Stimulated activated CD4-positive, alpha-beta T cell treated with anti-CD3 and anti-CD28 coated beads, Interleukin-4, amount 100 ng/mL, for 48 hours (primary cell): ENCODE measurements around the gene LEFTY2.
"Not testable (repeated sequence)": the region's sequence is repeated elsewhere in the genome, so short reads cannot be mapped to it uniquely, and the experiment has no call there.

Experiments used
- DNase-seq, 2 donors: peaks; one replicate each; pipeline ENCODE4 v3.0.0-alpha.2; 2020; ENCODE audit warnings: low read depth in 2 of 2

Gene LEFTY2

DNA sequence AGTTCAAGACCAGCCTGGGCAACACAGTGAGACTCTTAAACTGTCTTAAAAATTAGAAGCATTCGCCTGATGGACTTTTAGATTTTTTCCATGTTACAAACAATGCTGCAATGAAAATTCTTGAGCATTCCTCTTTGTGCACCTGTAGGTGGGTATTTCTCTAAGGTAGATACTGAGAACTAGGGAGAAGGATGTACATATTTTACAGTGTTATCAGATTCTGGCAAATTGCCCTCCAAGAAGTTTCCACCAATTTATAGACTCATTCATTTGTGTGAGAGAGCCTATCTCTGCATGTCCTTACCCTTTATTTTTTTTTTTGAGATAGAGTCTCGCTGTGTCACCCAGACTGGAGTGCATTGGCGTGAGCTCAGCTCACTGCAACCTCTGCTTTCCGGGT, 12.3 kb upstream of the LEFTY2 start:
- no peak for DNase-seq

DNA sequence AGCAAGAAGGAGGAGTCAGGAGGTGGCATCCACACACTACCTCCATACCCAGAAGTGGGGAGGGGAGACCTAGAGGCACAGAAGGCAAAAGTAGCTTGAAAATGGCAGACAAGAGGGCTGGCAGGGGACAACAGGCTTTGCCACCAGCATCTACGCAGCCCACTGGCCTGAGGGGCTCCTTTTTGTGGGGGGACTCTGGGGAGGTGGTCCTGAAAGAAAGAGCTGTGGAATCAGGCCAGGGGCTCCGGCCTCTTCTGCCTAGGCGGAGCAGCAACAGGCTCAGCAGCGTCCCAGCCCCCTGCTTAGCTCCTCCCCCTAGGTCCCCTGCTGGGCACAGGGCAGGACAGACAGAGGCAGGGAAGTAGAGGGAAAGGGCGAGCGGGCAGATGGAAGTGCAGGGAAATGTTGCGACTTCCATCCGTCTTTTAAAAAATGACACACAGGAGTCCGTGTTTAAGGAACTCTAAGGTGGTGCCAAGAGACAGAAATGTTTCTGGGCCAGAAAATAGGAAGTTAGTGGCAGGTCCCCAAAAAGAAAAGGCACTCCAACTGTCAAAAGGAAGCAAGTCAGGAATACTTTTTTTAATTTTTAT, 10.0 kb upstream of the LEFTY2 start:
- DNase-seq: no peak

DNA sequence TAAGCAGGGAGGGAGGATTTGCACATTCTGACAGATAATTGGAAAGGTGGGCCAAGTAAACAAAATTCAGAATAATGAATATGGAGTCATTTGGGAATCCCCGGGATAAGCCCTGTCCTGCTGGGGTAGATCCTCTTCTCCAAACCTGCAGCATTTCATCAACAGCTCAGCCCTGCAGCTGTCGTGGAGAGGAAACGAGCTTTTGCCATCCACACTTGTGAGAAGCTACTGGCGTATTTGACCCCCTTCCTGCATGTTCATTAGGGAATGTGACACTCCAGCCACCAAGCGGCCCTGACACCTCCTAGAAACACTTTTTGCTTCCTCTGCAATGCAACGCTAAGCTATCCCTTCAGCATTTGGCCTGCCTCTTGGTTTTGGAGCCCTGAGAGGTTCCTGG, 8.0 kb upstream of the LEFTY2 start:
- no peak for DNase-seq

- DNase-seq: no peak
Observed at GRCh38 chr1:225946803-225947202, 5.8 kb upstream of the LEFTY2 start.

DNA sequence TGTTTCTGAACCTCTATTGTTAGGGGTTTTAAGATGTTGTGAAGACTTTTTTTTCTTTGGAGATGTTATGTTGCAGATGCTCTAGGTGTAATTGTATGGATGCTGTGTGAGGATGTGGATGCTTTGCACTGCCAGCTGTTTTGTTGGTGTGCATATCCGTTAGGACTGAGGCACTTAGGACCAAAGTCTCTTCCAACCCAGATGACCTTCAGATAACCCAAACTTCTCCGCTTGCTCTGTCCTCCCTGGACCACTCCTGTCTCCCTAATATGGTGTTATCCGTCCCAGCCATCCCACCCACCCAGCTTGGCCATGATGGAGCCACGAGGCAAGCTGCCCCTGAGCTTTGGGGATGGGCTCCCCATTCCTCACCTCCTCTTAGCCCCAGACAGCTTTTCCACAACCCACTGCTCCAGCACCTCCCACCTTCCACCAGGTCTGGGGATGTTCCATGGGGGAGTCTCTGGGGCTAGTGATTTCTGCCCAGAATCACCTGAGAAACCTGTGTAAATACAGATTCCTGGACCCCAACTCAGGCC, 5.1 kb upstream of the LEFTY2 start:
- no peak for DNase-seq

- DNase-seq: no peak
Observed at GRCh38 chr1:225945564-225945963, 4.5 kb upstream of the LEFTY2 start.

DNA sequence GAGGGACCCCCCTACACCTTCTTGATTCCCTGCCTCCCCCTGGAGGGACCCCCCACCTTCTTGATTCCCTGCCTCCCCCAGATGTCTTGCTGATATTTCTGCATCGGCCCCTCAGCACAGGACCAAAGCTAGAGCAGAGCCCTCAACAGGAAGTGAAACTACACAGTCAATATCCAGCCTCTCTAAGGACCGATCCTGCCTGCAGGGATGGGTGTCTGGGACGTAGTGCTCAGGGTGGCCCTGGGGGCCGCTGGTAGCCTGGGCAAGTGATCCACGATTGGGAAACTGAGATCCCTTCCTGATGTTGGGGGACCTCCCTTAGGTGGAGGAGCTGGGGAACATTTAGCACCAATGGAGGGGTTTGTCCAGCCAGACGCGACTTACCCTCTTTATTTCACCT, 3.9 kb upstream of the LEFTY2 start:
- DNase-seq: no peak

GRCh38 chr1:225944387-225944786, 3.4 kb upstream of the LEFTY2 start:
- DNase-seq: no peak

- no peak for DNase-seq
Observed at GRCh38 chr1:225943582-225943981, 2.6 kb upstream of the LEFTY2 start.

- no peak for DNase-seq
Observed at GRCh38 chr1:225942574-225942973, 1.6 kb upstream of the LEFTY2 start.

GRCh38 chr1:225941942-225942222, 862 bp upstream of the LEFTY2 start:
- no peak for DNase-seq

DNA sequence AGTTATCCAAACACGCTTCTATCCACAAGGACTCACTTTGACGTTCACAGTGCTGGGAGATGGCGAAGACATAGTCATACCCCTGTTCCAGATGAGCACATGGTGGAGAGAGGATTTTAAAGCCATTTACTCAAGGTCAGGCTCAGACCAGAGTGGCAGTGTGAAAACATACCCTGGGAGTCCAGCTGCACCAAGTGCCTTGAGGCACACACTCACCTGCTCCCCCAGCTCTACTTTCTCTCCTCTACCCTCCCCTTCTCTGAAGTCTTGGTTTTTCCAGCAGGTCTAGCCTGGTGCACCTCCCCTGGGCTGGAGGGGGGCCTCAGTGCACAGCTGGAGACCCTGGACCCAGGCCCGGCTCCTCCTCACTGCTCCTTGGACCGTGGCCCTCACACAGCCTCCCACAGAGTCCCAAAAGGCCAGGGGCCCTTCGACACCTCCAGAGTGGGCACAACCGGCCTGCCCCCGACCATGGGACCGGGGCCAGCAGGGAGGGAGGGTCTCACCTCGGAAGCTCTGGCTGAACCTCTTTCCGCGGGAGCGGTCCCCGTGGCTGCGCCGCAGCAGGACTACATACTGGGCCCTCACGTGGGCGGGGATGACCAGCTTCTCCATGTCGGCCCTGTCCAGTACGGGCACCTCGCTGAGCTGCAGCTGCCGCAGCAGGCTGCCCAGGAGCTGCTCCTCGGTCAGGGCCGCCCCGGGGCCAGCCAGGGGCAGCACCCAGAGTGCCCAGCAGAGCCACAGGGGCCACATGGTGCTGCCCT, 452 bp downstream of the LEFTY2 start:
- DNase-seq: no peak

GRCh38 chr1:225939939-225940310, 1.1 kb downstream of the LEFTY2 start:
- DNase-seq: not testable (repeated sequence)

- DNase-seq: not testable (repeated sequence)
Observed at GRCh38 chr1:225939097-225939938, 1.7 kb downstream of the LEFTY2 start.

- no peak for DNase-seq
Observed at GRCh38 chr1:225937048-225937968, 3.7 kb downstream of the LEFTY2 start.

- DNase-seq: no peak
Observed at GRCh38 chr1:225936523-225936922, 4.5 kb downstream of the LEFTY2 start.

DNA sequence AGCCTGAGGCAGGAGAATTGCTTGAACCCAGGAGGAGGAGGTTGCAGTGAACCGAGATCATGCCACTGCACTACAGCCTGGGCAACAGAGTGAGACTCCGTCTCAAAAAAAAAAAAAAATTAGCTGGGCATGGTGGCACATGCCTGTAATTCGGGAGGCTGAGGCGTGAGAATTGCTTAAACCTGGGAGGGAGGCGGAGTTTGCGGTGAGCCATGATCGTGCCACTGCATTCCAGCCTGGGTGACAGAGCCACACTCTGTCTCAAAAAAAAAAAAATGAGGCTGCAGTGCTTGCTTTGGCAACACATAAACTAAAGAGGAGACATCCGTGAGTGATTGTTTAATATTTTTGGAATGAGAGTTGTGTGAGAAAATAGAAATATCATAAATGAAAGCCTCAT, 4.9 kb downstream of the LEFTY2 start:
- DNase-seq: not testable (repeated sequence)

- DNase-seq: no peak
Observed at GRCh38 chr1:225934711-225935110, 6.3 kb downstream of the LEFTY2 start.

- DNase-seq: no peak
Observed at GRCh38 chr1:225933072-225933471, 7.9 kb downstream of the LEFTY2 start.

DNA sequence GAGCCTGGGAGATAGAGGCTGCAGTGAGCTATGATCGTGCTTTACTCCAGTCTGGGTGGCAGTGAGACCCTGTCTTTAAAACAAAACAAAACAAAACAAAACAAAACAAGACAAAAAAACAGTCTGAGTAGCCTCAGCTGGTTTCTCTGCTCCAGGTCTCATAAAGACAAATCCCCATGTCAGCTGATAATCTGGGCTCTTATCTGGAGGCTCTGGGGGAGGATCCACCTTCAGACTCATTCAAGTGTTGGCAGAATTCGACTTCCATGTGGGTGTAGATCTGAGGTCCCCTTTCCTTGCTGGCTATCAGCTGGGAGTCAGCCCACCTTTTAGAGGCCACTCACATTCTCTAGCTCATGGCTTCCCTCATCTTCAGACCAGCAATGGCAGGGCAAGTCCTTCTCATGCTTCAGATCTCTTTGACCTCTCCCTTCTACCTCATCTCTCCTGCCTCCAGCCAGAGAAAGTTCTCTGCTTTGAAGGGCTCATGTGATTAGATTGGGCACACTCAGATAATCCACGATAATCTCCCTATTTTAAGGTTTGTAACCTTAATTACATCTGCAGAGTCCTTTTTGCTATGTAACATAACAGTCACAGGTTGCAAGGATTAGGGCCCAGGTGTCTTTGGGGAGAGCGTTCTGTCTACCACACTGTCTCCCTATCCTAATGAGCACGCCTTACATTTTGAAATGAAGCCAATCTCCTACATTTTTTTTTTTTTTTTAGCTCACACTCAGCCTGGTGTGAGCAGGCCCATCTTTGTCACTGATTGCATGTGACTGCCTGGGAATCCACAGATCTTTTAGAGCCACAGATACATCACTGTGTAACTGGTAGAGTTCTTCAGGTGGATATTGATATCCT, 9.5 kb downstream of the LEFTY2 start:
- no peak for DNase-seq

GRCh38 chr1:225930566-225930965, 10.5 kb downstream of the LEFTY2 start:
- no peak for DNase-seq
